Transverse colon (tissue), 4 donors: Measurements from ENCODE around the gene PLCD1. TPM values are rescaled to one million over a fixed set of nuclear protein-coding genes. Genes with fewer than 3 reads are reported as not detected.
"Not testable (repeated sequence)": the region's sequence is repeated elsewhere in the genome, so short reads cannot be mapped to it uniquely, and the experiment has no call there.

Experiments
- DNase-seq: peaks from one replicate; pipeline ENCODE4 v3.0.0-alpha.2; 2019
- H3K27ac ChIP-seq, 4 donors: fragments of 200-600 bp; sonication (generic); 2 replicates each; pipeline ENCODE4 v1.5.1; 2016 to 2018; ENCODE audit warnings: inconsistent platforms in 4 of 4
- H3K27me3 ChIP-seq: fragments of 200-600 bp; sonication (generic); 2 replicates; pipeline ENCODE4 v1.5.1; 2017; ENCODE audit warnings: inconsistent platforms
- H3K36me3 ChIP-seq, 4 donors: fragments of 200-600 bp; sonication (generic); 2 replicates each; pipeline ENCODE4 v1.5.1; 2017 to 2019; ENCODE audit warnings: inconsistent platforms in 4 of 4
- H3K4me1 ChIP-seq, 4 donors: fragments of 200-600 bp; sonication (generic); 2 replicates each; pipeline ENCODE4 v1.5.1; 2017 to 2020; ENCODE audit warnings: inconsistent platforms in 4 of 4
- H3K4me3 ChIP-seq, 4 donors: fragments of 200-600 bp; sonication (generic); 1 replicate in 1 of 4; 2 replicates in 3 of 4; pipeline versions ENCODE4 v1.5.1 to v1.6.1; 2017 to 2019; ENCODE audit warnings: inconsistent platforms in 4 of 4
- H3K9me3 ChIP-seq, 2 donors: fragments of 200-600 bp; sonication (generic); 2 replicates each; pipeline ENCODE4 v1.5.1; 2017 to 2019; ENCODE audit warnings: inconsistent platforms in 2 of 2
- EP300 ChIP-seq: sonication (generic); formaldehyde crosslinking; IDR thresholded peaks from one replicate; pipeline ENCODE4 v1.6.1; 2017; ENCODE audit warnings: antibody characterized with exemption, low read depth
- POLR2A ChIP-seq: fragments of 450-650 bp; IDR thresholded peaks from one replicate; pipeline ENCODE4 v1.6.1; 2016; ENCODE audit warnings: antibody characterized with exemption, mild to moderate bottlenecking, moderate library complexity
- POLR2AphosphoS5 ChIP-seq, 3 donors: sonication (generic); formaldehyde crosslinking; IDR thresholded peaks; one replicate each; pipeline ENCODE4 v1.6.1; 2016; ENCODE audit warnings: antibody characterized with exemption in 3 of 3
- WGBS, 2 donors: methylation state at CpG; one replicate each; pipeline ENCODE4 v1.1.5; 2018; ENCODE audit warnings: low coverage in 1 of 2; 5-methylcytosine and 5-hydroxymethylcytosine counted together
- in situ Hi-C, 4 donors: fragments of 200-750 bp; cut with MboI; loops; one replicate each; pipeline versions ENCODE4 v1.15.0 to v1.15.1; 2017; ENCODE audit warnings: low sequenced_read_pairs in 3 of 4, low pct_ligation_motif_present in 1 of 4, low pct_unique_long_range_greater_than_20kb in 1 of 4
- intact Hi-C: fragments of 100-400 bp; cut with DNase I; formaldehyde crosslinking; loops from one replicate; pipeline ENCODE4 v1.15.1; 2023; ENCODE audit warnings: low total_unique reads
- total RNA-seq, 4 donors: library from RNA; depleted of rRNA; stranded (reverse); fragments of >200 nt; gene quantifications; one replicate each; pipeline ENCODE4 v1.1.0, GENCODE V29; 2016
- TF ChIP-seq, protein P1 (sequence below), 5 experiments: fragments of 200-600 bp in 3 of 5; fragments of 450-650 bp in 2 of 5; sonication (generic) in 3 of 5; IDR thresholded peaks; 1 replicate in 2 of 5; 2 replicates in 3 of 5; pipeline ENCODE4 v1.5.1; 2016 to 2017; ENCODE audit warnings: antibody characterized with exemption in 5 of 5, inconsistent platforms in 3 of 5, mild to moderate bottlenecking in 2 of 5, moderate library complexity in 1 of 5

PLCD1 gene
- total RNA-seq, 4 donors from 2014 or later = 21.1 to 126 (median 91.4) TPM

DNA sequence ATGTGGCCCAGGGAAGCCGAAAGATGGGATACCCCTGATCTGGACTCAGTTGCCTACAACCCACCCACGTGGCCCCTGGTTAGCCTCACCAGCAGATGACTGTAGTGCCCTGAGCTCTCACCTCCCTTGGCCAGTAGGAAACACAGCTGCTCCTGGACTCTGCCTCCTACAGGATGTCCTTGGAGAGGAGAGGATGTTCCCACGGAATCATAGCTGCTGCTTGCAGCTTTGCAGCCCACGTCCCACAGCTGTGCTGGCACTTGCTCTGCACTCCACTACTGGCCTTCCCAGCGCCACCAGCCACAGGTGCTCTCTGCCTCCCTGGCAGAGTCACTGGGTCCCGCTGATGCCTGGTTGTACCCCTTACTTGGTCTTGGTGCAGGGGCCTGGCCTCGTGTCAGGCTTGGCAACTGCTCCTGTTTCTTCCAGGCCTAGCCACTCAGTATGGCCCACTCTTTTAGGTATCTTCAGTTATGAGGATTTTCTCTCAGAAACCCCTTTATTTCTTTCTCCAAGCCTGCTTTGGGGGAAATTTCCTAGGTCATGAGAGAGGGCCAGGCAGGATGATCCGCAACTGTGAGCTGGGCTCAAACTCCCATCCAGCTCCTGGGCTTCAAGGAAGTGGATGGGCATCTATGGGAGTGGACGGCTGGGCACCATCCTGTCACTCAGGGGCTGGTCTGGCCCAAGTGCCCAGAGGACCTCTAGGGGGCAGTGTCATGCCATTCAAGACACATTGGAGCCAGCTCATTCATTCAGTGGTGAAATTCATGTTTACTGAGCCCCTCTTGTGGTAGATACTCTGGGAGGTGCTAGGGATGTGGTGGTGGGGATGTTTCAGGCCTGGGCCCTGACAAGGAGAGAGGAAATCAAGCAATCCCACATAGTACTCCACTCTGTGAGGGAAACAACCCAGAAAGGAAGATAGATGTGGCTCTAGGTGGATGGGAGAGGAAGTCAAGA is 55.0 kb downstream of the PLCD1 start:
- Histone ChIP-seq H3K27me3 (no peaks in the 10 kb centered on the region), H3K4me3 (no peak overlapping the region), H3K36me3 (peaks cover 0 to 13% (median 4%) of the 10 kb centered on the region in 4 donors), H3K9me3 (no peaks in the 10 kb centered on the region), H3K4me1 (peaks cover 0 to 11% (median 2%) of the 10 kb centered on the region in 4 donors), H3K27ac (peak overlapping the region in 1 of 4 donors; percentile 47)
- DNase-seq = peak; percentile 78
- in situ Hi-C loops (no loop called here), intact Hi-C loops (no loop called here)
- 53 to 80% methylated on average over 1 to 9 of the region's 9 CpGs for WGBS, 2 donors
- no peak for TF ChIP-seq POLR2AphosphoS5 (IDR thresholded peaks at IDR 0.05)
- TF ChIP-seq, protein P1, sequence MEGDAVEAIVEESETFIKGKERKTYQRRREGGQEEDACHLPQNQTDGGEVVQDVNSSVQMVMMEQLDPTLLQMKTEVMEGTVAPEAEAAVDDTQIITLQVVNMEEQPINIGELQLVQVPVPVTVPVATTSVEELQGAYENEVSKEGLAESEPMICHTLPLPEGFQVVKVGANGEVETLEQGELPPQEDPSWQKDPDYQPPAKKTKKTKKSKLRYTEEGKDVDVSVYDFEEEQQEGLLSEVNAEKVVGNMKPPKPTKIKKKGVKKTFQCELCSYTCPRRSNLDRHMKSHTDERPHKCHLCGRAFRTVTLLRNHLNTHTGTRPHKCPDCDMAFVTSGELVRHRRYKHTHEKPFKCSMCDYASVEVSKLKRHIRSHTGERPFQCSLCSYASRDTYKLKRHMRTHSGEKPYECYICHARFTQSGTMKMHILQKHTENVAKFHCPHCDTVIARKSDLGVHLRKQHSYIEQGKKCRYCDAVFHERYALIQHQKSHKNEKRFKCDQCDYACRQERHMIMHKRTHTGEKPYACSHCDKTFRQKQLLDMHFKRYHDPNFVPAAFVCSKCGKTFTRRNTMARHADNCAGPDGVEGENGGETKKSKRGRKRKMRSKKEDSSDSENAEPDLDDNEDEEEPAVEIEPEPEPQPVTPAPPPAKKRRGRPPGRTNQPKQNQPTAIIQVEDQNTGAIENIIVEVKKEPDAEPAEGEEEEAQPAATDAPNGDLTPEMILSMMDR (IDR thresholded peaks at IDR 0.05) = peak; percentile 76 to 87 (median 78)

DNA sequence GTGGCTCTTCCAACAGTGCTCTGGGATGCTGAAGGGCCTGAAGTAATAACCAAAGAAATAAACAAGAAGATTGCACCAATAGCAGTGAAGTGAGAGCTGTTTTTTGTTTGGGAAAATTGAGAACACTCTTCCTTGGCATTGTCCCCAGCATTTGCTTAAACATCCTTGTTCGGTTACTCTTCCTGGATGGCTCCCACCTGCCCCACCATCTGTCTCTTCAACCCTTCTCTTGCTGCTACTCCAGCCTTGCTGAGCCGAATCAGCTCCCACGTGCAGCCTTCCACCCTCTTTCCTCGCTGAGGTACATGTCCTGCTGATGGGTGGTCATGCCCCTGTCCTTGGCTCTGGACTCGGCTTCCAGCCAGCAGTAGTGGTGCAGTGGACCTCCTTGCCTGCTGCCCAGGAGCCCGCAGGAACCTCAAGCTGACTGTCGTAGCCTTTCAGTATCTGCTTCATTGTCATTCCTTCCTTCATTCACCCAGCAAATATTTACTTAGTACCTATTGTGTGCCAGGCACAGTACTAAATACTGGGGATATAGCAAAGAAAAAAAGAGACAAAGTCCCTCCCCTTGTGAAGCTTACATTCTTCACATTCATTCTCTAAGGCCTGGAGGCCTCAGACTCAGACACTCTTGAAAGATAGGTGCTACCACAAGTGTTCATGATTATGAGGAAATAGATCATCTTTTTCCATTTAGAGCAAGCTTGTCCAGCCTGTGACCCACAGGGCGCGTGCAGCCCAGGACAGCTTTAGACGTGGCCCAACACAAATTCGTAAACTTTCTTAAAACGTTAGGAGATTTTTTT is 56.0 kb downstream of the PLCD1 start:
- Histone ChIP-seq H3K36me3 (peaks cover 0 to 13% (median 4%) of the 10 kb centered on the region in 4 donors), H3K27ac (peak overlapping the region in 1 of 4 donors; percentile 27), H3K4me3 (no peak overlapping the region), H3K27me3 (no peaks in the 10 kb centered on the region), H3K4me1 (peaks cover 0 to 11% (median 2%) of the 10 kb centered on the region in 4 donors), H3K9me3 (no peaks in the 10 kb centered on the region)
- in situ Hi-C loops = no loop called here
- intact Hi-C loops = no loop called here
- 72 to 95% methylated on average over 5 to 12 of the region's 12 CpGs for WGBS, 2 donors
- DNase-seq = no peak
- TF ChIP-seq EP300 = no peak

DNA sequence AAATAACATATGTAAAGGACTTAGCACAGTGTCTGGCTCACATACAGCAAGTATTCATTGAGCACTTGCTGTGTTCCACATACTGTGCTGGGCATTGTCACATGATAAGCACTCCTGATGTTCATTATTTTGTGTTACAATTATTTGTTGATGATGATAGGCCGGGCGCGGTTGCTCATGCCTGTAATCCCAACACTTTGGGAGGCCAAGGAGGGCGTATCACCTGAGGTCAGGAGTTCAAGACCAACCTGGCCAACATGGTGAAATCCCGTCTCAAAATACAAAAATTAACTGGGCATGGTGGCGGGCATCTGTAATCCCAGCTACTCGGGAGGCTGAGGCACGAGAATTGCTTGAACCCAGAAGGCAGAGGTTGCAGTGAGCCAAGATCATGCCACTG is 57.4 kb downstream of the PLCD1 start:
- in situ Hi-C loops, intact Hi-C loops: not testable (repeated sequence)
- WGBS, 2 donors = 85 to 88% methylated on average over 7 to 8 of the region's 8 CpGs

DNA sequence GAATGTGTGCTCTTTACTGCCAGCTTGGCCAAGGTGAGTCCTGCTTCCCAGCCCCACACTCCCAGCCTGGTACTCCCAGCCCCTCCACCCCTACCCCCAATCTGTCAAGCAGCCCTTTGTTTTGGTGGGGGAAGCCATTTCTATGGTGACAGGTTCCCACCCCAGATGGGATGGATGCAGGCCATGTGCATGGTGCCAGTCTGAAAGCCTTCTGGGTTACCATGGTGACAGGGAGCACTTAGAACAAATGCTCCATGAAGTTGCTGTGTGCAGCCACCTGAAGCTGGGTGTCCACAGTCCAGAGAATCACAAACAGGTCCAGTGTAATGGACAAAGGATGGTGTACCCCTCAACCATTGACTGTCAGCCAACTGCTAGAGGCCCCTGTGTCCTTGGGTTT is 58.0 kb downstream of the PLCD1 start:
- in situ Hi-C loops (no loop called here), intact Hi-C loops (no loop called here)
- H3K4me1 ChIP-seq = peaks cover 0 to 14% (median 8%) of the 10 kb centered on the region in 4 donors
- peaks cover 0 to 7% (median 2%) of the 10 kb centered on the region in 4 donors for H3K36me3 ChIP-seq
- no peak for DNase-seq
- TF ChIP-seq POLR2A (no peak), EP300 (no peak), POLR2AphosphoS5 (IDR thresholded peaks at IDR 0.05) (no peak)
- TF ChIP-seq, protein P1 (IDR thresholded peaks at IDR 0.05) = no peak
- no peaks in the 10 kb centered on the region for H3K27me3 ChIP-seq
- no peaks in the 10 kb centered on the region for H3K9me3 ChIP-seq
- no peak overlapping the region for H3K4me3 ChIP-seq
- H3K27ac ChIP-seq = no peak overlapping the region

More for the DNA sequence above, 57.4 kb downstream of the PLCD1 start:
- not testable (repeated sequence) for H3K27ac ChIP-seq, H3K27me3 ChIP-seq, H3K9me3 ChIP-seq, H3K36me3 ChIP-seq, H3K4me3 ChIP-seq, DNase-seq
- H3K4me1 ChIP-seq = peaks cover 0 to 13% (median 5%) of the 10 kb centered on the region in 4 donors

DNA sequence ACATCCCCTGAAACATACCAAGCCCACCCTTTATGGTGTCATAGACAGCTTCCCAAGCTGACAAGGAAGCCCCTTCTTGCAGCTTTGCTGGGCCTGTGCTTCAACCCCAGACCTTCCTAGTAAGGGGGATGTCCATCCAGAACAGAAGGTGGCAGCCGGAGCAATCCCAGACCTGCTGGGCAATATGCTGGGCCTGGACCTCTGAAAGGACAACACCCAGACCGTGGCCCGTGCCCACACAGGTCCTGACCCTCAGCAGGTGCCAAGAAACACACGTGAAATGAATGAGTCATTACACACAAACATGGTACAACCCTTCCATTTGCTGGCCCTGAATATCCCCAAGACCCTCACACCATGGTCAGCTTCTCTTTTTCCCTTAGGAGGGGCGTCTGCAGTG is 58.6 kb downstream of the PLCD1 start:
- H3K27me3 ChIP-seq = no peaks in the 10 kb centered on the region
- no peak for DNase-seq
- 79% methylated on average over 5 of the region's 5 CpGs; no CpG with 5 or more reads in 1 of the 2 donors for WGBS, 2 donors
- H3K36me3 ChIP-seq = peaks cover 0 to 2% (median 0%) of the 10 kb centered on the region in 4 donors
- TF ChIP-seq, protein P1 (IDR thresholded peaks at IDR 0.05) = no peak
- TF ChIP-seq EP300 = no peak
- TF ChIP-seq POLR2A = no peak
- no peak overlapping the region for H3K4me3 ChIP-seq
- H3K27ac ChIP-seq = no peak overlapping the region
- H3K9me3 ChIP-seq = no peaks in the 10 kb centered on the region
- intact Hi-C loops (no loop called here), in situ Hi-C loops (no loop called here)
- H3K4me1 ChIP-seq = peaks cover 0 to 14% (median 8%) of the 10 kb centered on the region in 4 donors
